HG03439 (cell line): Measurements from ENCODE around the gene ABL2.
"Not testable (repeated sequence)": the region's sequence is repeated elsewhere in the genome, so short reads cannot be mapped to it uniquely, and the experiment has no call there.

Experiments
- ATAC-seq: cut with Tn5 transposase; IDR thresholded peaks from one replicate; pipeline ENCODE4 v1.9.1; 2021; ENCODE audit warnings: mild to moderate bottlenecking, moderate library complexity; ENCODE audit not compliant: unreplicated experiment

ABL2 gene

DNA sequence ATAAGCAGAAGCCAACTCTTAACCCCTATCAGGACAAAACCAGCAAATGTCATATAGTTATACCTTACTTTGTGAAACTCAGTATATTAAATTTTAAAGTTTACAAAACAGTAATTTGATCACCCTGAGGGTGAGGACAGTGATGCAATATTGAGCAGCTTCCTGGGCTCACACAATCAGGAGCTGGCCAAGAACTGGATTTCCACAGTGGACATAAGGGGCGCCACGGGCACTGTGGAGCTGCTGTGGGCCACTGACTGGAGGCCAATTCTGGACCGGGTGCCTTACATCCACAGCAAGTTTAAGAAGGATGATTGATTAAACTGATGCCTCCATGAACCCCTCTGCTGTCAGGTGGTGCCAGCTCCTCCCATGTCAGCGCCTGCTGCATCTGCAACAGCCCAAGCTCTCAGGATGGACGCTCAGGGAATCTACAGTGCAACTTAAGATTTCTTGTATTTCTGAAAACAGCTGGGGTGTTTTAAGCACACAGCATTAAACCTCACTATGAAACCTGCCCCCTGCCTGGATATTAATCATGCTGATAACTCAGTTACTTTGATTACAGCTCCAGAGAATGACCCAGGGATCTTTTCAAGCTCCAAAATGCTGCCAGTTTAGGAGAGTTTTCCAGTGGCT is 91.7 kb downstream of the ABL2 start:
- ATAC-seq: no peak

DNA sequence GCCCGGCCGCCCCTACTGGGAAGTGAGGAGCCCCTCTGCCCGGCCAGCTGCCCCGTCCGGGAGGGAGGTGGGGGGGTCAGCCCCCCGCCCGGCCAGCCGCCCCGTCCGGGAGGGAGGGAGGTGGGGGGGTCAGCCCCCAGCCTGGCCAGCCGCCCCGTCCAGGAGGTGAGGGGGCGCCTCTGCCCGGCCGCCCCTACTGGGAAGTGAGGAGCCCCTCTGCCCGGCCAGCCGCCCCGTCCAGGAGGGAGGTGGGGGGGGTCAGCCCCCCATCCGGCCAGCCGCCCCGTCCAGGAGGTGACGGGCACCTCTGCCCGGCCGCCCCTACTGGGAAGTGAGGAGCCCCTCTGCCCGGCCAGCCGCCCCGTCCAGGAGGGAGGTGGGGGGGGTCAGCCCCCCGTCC is 93.8 kb downstream of the ABL2 start:
- ATAC-seq: not testable (repeated sequence)

DNA sequence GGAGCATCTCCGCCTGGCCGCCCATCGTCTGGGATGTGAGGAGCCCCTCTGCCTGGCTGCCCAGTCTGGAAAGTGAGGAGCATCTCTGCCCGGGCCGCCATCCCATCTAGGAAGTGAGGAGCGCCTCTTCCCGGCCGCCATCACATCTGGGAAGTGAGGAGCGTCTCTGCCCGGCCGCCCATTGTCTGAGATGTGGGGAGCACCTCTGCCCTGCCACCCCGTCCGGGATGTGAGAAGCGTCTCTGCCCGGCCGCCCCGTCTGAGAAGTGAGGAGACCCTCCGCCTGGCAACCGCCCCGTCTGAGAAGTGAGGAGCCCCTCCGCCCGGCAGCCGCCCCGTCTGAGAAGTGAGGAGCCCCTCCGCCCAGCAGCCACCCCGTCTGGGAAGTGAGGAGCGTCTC is 94.3 kb downstream of the ABL2 start:
- ATAC-seq: not testable (repeated sequence)

DNA sequence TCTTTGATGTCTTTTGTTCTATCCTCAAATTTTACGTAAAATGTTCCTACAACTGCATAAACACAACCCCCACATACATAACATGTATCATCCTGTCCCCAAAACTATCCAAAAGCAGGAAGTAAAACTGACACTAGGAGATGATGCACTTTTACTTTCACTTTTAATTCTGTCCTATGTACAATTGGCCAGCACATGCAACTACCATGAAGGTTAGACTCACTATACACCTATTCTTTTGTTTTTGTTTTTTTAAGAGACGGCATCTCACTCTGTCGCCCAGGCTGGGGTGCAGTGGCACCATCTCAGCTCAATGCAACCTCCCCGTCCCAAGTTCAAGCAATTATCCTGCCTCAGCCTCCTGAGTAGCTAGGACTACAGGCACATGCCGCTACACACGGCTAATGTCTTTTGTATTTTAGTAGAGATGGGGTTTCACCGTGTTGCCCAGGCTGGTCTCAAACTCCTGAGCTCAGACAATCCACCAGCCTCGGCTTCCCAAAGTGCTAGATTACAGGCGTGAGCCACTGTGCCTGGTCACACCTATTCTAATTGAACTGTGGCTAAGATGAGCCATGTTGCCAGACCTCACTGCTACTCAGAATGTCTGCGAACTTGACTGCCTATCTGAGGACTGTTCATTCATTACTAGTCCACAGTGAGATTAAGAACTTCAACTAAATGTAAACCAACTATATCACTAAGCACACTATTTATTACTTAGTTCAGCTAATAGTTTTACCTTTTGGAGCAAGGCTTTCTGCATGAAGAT is 99.6 kb downstream of the ABL2 start:
- peak; percentile 96 for ATAC-seq

DNA sequence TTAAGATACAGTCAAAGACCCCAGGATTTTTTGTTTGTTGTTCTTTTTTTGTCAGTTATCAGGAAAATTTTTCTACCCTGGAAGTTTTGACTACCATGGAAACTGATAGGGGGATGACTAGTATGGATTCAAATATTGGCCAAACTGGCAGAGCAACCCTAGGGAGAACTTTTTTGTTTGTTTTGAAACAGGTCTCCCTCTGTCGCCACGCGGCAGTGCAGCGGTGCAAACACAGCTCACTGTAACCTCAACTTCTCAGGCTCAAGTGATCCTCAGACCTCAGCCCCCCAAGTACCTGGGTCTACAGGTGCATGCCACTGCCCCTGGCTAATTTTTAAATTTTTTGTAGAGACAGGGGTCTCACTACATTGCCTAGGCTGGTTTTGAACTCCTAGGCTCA is 101.0 kb downstream of the ABL2 start:
- ATAC-seq: no peak

DNA sequence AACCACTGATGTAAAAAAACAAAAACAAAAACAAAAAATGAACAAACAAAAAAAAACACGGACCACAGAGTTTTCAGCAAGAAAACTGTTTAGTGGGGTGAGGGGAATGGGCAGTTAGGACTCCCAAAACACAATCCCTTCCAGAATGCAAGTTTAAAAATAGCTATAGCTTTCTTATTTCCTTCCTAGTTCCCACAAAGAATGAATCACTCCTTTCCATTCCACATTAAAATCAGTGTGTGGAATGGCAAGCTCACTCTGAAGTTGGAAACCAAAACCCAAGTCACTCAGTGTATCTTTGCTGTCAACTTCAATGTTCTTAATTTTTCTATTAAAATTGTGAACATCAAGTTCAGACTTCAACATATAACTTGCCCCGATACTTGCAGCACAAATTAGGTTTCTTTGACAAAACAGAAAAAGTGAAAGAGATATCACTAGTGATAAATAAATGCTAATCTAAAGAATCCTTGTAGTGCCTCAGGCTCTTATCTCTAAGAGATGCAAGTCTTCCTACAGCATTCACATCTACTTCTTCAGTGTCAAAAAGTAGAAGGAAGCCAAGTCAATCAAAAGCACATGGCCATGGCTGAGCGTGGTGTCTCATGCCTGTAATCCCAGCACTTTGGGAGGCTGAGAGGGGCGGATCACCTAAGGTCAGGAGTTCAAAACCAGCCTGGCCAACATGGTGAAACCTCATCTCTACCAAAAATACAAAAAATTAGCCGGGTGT is 102.1 kb downstream of the ABL2 start:
- no peak for ATAC-seq

DNA sequence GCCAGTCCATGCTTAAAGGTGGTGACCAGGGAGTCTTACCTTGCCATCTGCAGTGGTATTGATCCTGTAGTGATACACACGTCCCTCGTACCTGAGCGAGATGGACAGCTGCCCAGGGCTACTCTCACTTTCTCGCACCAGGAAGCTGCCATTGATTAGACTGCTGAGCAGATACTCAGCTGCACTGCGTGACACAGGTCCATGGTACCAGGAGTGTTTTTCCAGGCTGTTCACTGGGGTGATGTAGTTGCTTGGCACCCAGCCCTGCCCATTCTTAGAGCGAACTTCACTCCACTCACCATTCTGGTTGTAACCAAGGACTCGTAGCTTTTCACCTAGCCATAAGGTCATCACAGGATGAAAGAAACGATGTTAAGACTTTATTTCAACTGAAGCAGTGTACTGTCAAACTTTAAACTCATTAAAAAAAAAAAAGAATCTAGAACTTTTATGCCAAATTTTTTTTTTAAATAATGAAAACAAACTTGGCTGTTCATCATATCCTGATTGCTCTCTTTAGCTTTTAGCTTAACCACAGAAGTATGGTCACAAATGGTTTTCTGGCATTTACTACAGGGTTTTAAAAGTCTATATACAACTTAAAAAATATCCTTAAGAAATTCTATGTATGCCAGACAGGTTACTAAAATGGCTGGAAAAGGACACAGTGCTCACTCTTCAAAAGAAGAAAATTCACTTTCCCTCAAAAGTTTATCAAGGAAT is 103.0 kb downstream of the ABL2 start:
- ATAC-seq: no peak

DNA sequence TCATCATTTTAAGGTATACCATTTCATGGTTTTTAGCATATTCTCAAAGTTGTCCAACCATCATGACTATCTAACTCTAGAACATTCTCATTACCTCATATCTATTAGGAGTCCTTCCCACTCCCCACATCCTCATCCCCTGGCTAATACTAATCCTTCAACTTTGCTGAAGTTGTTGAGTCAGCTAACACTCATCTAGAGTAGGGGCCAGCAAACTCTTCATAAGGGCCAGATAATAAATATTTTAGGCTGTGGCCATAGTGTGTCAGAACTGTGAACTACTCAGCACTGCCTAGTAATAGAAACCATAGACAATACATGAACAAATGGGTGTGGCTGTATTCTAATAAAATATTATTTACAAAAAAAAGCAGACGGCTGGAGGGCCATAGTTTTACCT is 104.6 kb downstream of the ABL2 start:
- no peak for ATAC-seq

DNA sequence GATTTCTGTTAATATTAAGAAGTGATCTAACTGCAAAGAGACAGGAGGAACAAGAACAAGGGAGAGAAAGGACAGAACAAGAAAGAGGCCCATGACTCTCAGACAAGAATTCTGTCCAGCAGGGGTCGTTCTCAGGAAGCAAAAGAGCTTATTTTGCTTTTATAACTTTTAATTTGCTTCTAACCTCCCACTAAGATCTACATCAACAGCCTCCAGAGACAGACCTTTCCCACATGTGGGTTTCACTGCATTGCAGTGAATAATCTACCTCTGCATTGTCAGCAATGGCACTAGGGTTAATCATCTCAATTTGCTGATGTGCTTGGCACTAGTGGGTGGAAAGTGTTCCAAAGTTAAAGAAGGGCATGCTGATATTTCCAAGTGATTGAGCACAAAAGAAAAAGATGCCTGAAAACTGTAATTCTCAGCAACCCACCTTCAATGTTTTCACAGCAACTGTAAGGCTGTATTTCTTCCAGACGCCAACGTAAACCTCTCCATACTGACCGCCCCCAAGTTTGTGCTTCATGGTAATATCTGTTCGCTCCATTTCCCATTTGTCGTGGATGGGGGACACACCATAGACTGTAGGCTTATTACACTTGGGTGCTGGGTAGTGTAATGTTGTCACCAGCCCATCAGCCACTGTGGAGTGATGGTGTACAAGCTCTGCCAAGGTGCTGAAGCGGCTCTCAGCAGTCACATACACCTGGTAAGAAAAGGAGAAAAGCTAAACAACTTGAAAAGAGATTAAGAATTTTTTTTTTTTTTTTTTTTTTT is 108.1 kb downstream of the ABL2 start:
- no peak for ATAC-seq

DNA sequence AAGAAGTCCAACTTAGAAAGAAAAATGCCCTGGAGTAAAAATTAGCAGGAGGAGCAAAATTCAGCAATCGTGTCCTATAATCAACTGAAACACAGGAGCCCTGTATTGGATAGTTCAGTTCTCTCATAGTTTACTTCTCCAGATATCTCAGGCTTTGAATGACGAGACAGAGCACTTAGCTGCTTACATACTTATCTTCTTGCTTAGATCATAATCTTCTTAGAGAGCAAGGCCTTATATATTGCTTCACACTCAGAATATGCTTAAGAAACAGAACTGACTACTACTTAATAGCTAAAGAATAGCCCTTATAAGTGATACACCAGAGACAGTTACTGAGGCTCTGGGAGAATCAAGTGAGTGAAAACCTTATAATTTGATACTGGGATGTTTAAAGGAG is 108.7 kb downstream of the ABL2 start:
- ATAC-seq: no peak

DNA sequence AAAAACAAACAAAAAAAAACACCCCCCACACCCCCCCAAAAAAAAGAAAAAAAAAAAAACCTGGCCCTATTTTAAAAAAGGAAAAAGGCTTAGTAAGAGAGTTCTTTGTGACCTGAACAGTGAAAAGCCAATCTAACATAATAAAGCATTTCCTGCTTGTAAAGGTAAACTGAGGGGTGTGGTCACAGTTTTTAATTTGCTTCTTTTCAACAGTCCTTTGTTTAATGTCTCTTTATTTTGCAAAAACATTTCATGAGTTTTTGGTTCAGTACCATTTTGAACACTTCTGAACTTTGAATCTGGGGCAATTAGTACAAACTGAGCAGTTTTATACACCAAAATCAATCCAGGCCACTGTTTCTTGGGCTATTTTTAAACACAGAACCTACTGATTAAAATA is 110.0 kb downstream of the ABL2 start:
- ATAC-seq: no peak

DNA sequence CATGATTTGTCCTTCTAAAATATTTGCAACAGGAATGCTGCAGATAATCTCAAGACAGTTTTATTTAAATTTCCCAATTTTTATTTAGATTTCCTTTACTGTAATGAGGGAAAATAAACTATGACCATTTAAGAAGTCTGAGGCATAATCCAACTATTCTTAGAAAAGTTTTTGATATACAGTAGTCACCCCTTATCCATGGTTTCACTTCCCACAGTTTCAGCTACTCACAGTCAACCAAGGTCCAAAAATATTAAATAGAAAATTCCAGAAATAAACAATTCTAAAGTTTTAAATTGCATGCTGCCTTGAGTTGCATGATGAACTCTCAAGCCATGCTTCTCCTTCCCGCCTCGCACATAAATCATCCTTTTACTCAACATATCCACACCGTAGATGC is 114.3 kb downstream of the ABL2 start:
- ATAC-seq: no peak

DNA sequence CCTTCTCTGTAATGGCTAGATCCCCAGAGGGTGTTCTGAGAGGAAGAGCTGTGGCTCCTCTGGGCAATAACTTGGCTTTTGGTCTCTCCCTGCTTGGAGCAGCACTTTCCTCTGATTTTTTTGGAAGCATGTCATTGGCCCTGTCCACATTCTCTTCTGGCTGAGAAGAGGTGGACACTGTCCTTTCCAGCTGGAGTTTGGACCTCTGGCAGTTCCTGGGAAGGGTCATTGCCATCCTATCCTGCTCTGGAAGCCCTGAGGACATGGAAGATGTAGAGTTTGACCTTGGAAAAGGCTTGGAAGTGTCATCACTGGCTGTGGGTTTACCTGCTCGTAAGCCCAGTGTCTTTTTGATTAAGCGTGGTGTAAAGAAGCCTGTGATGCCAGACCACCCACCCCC is 120.8 kb downstream of the ABL2 start:
- no peak for ATAC-seq

DNA sequence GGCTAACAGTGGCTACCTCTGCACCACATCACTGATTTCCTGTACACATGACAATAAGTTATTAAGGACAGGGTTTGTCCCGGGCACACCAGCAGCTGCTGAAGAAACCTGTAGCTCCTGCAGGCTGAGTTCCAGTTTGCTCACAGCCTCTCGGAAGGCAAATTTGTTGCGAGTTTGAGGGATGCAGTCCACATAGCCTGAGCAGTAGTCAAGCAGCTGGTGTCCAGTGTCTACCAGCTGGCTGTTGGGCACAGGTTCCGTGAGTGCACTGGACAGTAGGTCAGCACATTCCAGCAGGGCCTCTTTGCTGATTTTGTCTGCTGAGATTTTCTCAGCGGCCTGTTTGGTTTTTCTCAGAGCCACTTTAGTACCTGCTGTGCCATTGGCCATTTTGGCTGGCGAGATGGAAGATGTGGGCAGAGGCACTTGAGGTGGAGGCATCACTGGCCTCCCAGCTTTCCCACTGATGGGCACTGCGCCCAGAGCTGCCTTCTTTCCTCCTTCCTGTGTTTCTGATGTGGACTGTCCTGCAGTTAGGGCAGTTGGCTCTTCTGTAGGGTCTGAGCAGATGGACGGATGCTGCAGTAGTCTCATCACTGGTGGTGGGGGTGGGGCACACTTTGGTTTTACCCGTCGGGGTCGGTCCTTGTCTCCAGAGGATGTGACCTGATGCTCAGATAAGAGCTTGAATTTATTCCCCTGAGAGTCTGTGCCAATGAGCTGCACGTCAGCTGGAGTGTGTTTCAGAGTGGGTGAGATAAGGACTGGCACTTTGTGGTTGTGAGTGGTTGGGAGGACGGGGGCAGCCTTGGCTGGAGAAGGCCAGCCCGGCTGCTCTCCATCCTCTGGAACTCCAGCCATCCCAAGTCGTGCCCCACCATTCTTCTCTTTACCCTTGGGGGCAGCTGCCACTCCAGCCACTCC is 121.5 kb downstream of the ABL2 start:
- ATAC-seq: no peak

DNA sequence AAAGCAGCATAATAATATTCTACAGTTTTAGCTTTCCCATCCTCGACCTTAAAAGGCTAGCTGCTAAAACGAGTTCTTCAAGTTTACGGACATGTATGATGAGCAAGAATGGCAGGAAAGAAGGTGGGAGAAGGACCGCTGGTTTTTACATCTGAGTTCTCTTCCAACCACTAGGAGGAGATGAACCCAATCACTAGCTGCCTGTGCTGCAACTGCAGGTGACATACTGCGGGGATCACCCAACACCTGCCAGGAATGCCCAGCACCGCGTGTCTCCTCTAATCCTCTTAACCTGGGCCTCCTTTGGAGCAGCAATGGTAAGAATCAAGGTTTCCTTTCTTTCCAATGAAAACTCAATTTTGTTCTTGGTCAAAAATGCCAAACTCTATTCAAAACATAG is 124.1 kb downstream of the ABL2 start:
- ATAC-seq: no peak

DNA sequence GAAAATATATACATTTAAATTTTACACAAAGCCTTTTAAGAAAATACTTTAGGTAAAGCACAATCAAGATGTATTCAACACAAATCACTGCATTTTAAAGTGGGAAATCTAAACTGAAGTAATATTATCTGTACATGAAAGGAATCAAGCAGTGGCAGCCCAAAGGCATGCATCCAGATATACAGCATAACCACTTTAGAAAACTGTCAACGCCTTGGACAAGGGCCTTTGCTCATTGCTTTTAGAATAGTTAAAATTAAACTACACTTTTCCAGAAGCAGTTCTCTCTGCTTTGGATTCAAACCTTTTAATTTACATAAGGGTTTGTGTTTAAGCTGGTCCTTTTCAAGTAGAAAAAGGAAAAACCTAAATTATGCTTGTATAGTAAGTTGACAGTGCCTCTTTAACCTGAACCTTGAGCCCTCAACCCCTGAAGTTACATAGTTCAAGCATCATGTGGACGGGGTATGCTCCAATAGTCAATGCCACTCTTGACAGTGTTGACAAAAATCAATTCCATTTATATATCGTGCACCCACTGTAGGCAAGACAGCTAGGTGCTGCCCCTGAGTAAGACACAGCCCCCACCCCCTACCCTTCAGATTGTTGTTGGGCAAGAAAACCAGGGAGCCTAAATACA is 124.7 kb downstream of the ABL2 start:
- no peak for ATAC-seq

DNA sequence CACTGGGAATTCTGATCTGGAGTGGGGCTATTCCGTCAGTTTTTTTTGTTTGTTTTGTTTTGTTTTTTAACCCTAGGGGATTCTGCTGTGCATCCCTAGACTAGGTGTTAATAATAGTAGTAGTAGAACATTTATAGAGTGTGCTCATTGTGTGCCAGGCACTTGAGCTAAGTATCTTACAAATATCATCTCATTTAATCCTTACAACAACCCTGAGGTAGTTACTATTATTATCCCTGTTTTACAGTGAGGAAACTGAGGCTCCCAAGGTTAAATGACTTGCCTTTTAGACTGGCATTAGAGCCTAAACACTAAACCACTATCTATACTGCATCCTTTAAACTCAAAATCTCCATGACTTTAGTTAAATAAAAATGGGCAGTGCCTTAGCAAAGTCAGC is 125.5 kb downstream of the ABL2 start:
- ATAC-seq: no peak

DNA sequence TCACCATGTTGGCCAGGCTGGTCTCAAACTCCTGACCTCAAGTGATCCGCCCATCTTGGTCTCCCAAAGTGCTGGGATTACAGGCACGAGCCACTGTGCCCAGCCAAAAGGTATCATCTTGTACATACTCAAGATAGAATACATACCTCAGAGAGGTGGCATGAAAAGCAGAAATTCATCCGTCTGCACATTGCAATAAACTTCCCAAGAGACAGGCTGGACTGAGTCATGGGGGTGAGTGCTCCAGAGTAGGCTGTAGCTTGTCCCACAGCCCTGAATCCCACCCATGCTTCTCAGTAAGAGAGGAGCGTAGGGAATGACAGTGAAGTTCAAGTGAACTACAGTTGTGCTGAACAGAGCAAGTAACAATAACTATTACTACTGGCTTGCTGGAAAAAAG is 127.9 kb downstream of the ABL2 start:
- ATAC-seq: no peak

DNA sequence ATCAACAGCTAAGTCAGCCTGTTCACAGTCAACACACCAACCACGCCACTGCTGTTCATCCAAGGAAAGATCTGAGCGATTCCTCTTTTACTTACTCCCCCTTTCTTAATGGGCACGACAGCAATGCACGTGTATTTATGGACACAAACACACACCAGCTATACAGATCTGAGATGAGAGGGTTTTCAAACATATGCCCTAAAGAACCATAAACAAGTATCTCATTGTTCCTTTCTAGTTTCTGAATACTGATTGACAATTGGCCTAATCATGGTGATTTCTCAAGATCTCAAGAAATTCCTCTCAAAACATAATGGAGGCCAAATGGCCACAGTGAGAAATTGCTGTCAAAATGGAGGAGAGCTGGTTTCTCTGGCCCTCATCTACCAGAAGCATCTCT is 129.6 kb downstream of the ABL2 start:
- ATAC-seq: no peak
